Ovary (tissue), 9 donors: ENCODE data around the gene C8G. TPM values are rescaled to one million over a fixed set of nuclear protein-coding genes. Genes with fewer than 3 reads are reported as not detected.

ENCODE experiments used
- DNase-seq, 5 donors: peaks; one replicate each; pipeline ENCODE4 v3.0.0-alpha.2; 2019 to 2020
- H3K27ac ChIP-seq, 2 donors: fragments of 200-600 bp; one replicate each; pipeline versions ENCODE4 v1.5.1 to v1.8.0; 2019 to 2022
- H3K27me3 ChIP-seq: fragments of 200-600 bp; one replicate; pipeline ENCODE4 v1.8.0; 2022
- H3K36me3 ChIP-seq: fragments of 200-600 bp; sonication (generic); one replicate; pipeline ENCODE4 v1.5.1; 2019
- H3K4me1 ChIP-seq: one replicate; pipeline ENCODE4 v1.8.1; 2013; ENCODE audit warnings: mild to moderate bottlenecking, moderate library complexity; ENCODE audit not compliant: insufficient read depth
- H3K4me3 ChIP-seq: fragments of 200-600 bp; sonication (generic); one replicate; pipeline ENCODE4 v1.5.1; 2017
- H3K9me3 ChIP-seq, 2 donors: fragments of 200-600 bp in 1 of 2; sonication (generic) in 1 of 2; one replicate each; pipeline versions ENCODE4 v1.5.1 to v1.8.1; 2013 to 2019; ENCODE audit warnings: mild to moderate bottlenecking in 1 of 2, moderate library complexity in 1 of 2
- EP300 ChIP-seq: sonication (generic); formaldehyde crosslinking; IDR thresholded peaks from one replicate; pipeline ENCODE4 v1.6.1; 2017; ENCODE audit warnings: antibody characterized with exemption
- POLR2A ChIP-seq: fragments of 450-650 bp; IDR thresholded peaks from one replicate; pipeline ENCODE4 v1.6.1; 2017; ENCODE audit warnings: antibody characterized with exemption, mild to moderate bottlenecking, moderate library complexity
- WGBS, 3 donors: extraction: QIAGEN DNeasy Blood & Tissue Kit in 1 of 3; methylation state at CpG; one replicate each; pipeline versions ENCODE4 v1.1.5 to v1.1.7; 2013 to 2017; 5-methylcytosine and 5-hydroxymethylcytosine counted together
- intact Hi-C, 4 donors: fragments of 100-400 bp; cut with DNase I; formaldehyde crosslinking; loops; one replicate each; pipeline versions ENCODE4 v1.11.0 to v1.15.1; 2022 to 2023
- polyA plus RNA-seq, 2 donors: library from polyadenylated mRNA; stranded (reverse); fragments of 200-250 nt in 1 of 2; fragments of 350-450 nt in 1 of 2; fragmentation: Illumina TruSeq in 1 of 2; extraction: RNeasy Lipid Tissue Mini Kit (QIAGEN cat#74804) in 1 of 2; gene quantifications; one replicate each; pipeline ENCODE4 v1.2.3, GENCODE V29; 2013 to 2014
- total RNA-seq, 7 donors: library from RNA; depleted of rRNA in 2 of 7; stranded (reverse); fragments of >200 nt in 2 of 7; fragmentation: NEBNext Ultra II Directional in 3 of 7; extraction: Animal tissue kit (Norgen Biotek cat#: 25700) in 3 of 7; gene quantifications; one replicate each; pipeline versions ENCODE4 v1.1.0 to v1.2.4, GENCODE V29; 2016 to 2023
- TF ChIP-seq, protein P1 (sequence below), 3 donors: fragments of 450-650 bp in 2 of 3; fragments of 200-600 bp in 1 of 3; IDR thresholded peaks; one replicate each; pipeline versions ENCODE4 v1.5.1 to v1.8.0; 2016 to 2022; ENCODE audit warnings: antibody characterized with exemption in 3 of 3, mild to moderate bottlenecking in 1 of 3
- donor health status: DM: no; HTN: no; CAD: no; lungs with moderate emphysema.
- donor health status: DM: no; HTN: no; CAD: no.
- donor health status: Bipolar disorder and iron deficiency.
- donor health status: DM: yes; HTN: yes; CAD: no.
- donor health status: DM: no; HTN: no; CAD: no.
- donor health status: DM: yes; HTN: yes; CAD: no.

The C8G gene
- total and polyA plus RNA-seq, 9 donors, result 0.38 to 1.00 TPM; not detected in 7

DNA sequence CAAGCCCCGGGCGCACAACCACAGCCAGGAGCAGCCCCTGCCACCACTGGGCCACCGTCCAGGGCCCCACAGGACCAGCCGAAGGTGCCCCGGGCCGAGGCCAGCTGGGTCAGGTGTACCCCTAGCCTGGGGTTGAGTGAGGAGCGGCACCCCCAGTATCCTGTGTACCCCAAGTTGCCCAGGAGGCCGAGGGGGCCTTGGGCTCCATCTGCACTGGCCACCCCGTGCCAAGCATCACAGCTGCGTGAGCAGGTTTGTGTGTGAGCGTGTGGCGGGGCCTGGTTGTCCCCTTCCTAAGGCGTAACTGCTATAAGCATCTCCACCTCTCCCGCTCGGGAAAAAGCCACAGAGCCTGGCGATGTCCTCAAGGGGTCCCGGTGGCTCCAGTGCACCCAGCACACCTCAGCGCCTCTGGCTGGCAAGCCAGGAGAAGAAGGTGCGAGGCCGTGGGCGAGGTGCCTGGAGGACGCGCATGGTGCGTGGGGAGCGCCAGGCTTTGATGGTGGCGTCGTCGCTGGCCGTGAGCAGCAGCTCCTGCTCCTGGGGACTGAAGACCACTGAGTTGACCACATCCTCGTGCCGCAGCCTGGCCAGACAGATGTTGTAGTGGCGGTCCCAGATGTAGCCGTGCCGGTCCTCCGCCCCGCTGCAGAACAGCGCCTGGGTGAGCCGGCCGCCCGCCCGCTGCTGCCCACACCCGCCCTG lies 4.4 kb upstream of the C8G start:
- Histone ChIP-seq H3K4me3 (no peak overlapping the region), H3K27me3 (no peaks in the 10 kb centered on the region), H3K36me3 (no peaks in the 10 kb centered on the region), H3K4me1 (peaks cover 7% of the 10 kb centered on the region), H3K27ac (no peak overlapping the region), H3K9me3 (no peaks in the 10 kb centered on the region)
- intact Hi-C loops, result loop anchor here in 1 of 4 donors (5.0 to 10.0 kb wide), 2 partner anchors 53 to 96 kb away; partner anchors contain the start of genes AJM1, PHPT1 and TRAF2
- TF ChIP-seq, protein P1, sequence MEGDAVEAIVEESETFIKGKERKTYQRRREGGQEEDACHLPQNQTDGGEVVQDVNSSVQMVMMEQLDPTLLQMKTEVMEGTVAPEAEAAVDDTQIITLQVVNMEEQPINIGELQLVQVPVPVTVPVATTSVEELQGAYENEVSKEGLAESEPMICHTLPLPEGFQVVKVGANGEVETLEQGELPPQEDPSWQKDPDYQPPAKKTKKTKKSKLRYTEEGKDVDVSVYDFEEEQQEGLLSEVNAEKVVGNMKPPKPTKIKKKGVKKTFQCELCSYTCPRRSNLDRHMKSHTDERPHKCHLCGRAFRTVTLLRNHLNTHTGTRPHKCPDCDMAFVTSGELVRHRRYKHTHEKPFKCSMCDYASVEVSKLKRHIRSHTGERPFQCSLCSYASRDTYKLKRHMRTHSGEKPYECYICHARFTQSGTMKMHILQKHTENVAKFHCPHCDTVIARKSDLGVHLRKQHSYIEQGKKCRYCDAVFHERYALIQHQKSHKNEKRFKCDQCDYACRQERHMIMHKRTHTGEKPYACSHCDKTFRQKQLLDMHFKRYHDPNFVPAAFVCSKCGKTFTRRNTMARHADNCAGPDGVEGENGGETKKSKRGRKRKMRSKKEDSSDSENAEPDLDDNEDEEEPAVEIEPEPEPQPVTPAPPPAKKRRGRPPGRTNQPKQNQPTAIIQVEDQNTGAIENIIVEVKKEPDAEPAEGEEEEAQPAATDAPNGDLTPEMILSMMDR (IDR thresholded peaks at IDR 0.05), result no peak
- TF ChIP-seq POLR2A (no peak), EP300 (no peak)
- DNase-seq, result peak in 4 of 5 donors; percentile 12 to 39 (median 26)
- WGBS, 3 donors, result 89 to 91% (median 91%) methylated on average over 35 to 42 of the region's 42 CpGs

DNA sequence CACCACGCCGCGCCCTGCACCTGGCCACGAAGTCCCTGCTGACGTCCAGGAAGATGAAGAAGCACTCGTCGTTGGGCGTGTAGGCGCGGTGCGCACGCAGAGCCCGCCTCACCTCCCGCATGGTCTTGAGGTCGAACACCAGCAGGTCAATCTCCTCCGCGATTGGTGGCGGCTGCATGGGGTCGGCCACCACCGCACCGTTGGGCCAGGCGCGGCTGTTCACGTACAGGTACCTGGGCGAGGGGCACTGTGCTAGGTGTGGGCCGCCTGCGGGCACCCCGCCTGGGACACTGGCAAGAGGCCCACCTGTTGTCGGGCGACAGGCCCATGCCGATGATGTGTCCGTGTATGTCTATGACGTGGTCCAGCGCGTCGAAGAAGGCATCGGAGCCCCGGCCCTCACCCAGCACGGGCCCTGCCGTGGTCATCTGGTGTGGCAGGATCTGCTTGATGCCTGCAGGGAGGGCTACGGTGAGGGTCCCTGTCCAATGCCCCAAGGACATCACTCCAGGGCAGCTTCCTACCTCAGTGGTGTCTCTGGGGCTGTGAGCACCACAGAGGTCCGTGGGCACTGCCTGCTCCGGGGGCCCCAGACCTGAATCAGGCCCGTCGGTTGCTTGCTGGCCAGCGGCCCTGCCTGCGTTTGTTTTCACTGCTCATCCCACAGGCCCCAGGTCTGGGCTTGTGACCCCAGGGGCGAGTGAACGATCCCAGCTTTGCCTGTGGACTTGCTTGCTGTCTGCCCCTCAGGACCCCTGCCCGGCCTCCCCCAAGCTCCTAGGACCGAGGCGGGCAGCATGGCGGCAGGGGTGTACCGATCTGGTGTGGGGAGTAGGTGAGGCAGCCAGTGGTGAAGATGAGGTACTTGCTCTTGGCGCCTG lies 3.6 kb upstream of the C8G start:
- no peaks in the 10 kb centered on the region for H3K9me3 ChIP-seq
- TF ChIP-seq POLR2A, result no peak
- TF ChIP-seq, protein P1 (IDR thresholded peaks at IDR 0.05), result no peak
- no peak for TF ChIP-seq EP300
- H3K4me1 ChIP-seq, result peaks cover 7% of the 10 kb centered on the region
- H3K27me3 ChIP-seq, result no peaks in the 10 kb centered on the region
- peak in 4 of 5 donors; percentile 12 to 49 (median 36) for DNase-seq
- no peak overlapping the region for H3K4me3 ChIP-seq
- no peaks in the 10 kb centered on the region for H3K36me3 ChIP-seq
- intact Hi-C loops, result loop anchor here in 1 of 4 donors (5.0 to 10.0 kb wide), 2 partner anchors 54 to 97 kb away; partner anchors contain the start of genes AJM1, PHPT1 and TRAF2
- 90 to 94% (median 91%) methylated on average over 50 to 55 of the region's 55 CpGs for WGBS, 3 donors
- no peak overlapping the region for H3K27ac ChIP-seq

DNA sequence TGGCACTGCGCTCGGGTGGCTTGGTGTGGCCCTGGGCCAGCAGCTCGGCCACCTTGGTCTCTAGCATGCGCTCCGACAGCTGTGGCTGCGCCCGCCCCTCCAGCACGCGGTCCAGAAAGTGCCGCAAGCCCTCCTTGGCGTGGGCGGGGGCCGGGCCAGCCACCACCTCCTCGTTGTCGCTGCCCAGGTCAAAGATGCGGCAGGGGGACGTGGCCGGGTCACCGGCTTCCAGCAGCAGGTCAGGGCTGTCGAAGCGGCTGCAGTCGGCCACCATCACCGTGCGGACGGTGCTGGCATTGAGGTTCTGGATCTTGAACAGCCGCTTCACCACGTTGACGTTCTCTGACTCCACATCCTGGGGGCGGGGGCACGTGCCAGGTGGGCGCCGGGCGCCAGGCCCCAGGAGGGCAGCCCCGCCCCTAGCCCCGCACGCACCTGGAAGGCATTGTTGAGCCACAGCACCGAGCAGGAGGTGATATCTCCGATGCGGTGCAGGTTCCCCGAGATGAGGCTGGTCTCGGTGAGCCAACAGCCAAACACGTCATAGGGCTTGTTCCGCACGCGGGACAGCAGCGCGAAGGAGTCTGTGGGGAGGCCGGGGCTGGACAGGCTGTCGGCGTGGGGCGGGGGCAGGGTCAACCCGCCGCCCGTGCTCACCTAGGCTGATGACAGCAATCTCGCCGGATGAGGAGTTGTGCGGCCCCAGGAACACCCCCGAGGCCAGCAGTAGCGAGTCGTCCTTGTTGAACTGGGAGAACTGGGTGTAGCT lies 2.7 kb upstream of the C8G start:
- intact Hi-C loops, result loop anchor here in 1 of 4 donors (5.0 to 10.0 kb wide), 2 partner anchors 55 to 97 kb away; partner anchors contain the start of genes AJM1, PHPT1 and TRAF2
- no peaks in the 10 kb centered on the region for H3K27me3 ChIP-seq
- no peaks in the 10 kb centered on the region for H3K36me3 ChIP-seq
- H3K4me3 ChIP-seq, result no peak overlapping the region
- no peaks in the 10 kb centered on the region for H3K9me3 ChIP-seq
- 87 to 91% (median 88%) methylated on average over 49 to 60 of the region's 60 CpGs for WGBS, 3 donors
- TF ChIP-seq, protein P1 (IDR thresholded peaks at IDR 0.05), result no peak
- TF ChIP-seq POLR2A, result no peak
- no peak for TF ChIP-seq EP300
- H3K27ac ChIP-seq, result no peak overlapping the region
- H3K4me1 ChIP-seq, result peaks cover 7% of the 10 kb centered on the region
- peak in 3 of 5 donors; percentile 22 to 48 (median 33) for DNase-seq

DNA sequence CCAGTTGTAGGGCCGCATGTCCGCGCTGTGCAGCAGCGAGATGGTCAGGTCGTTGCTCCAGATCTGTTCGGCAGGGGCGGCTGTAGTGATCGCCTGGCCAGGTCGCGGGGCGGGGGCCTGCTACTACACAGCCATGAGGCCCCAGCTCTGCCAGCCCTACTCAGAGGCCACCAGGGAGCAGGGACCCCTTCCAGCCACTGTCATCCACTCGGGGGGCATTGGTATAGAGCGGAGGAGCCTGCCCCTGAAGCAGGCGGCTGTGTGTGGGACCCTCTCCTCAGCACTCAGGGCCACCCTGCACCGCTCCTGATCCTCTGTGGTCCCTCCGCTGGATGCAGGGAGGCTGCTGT lies 2.2 kb upstream of the C8G start:
- Histone ChIP-seq H3K36me3 (no peaks in the 10 kb centered on the region), H3K27me3 (no peaks in the 10 kb centered on the region), H3K4me3 (no peak overlapping the region), H3K9me3 (no peaks in the 10 kb centered on the region), H3K27ac (no peak overlapping the region), H3K4me1 (peaks cover 7% of the 10 kb centered on the region)
- intact Hi-C loops, result loop anchor here in 1 of 4 donors (5.0 to 10.0 kb wide), 2 partner anchors 56 to 98 kb away; partner anchors contain the start of genes AJM1, PHPT1 and TRAF2
- 85 to 95% (median 89%) methylated on average over 14 to 16 of the region's 16 CpGs for WGBS, 3 donors
- DNase-seq, result peak in 3 of 5 donors; percentile 17 to 42 (median 35)
- TF ChIP-seq EP300 (no peak), POLR2A (no peak)
- TF ChIP-seq, protein P1 (IDR thresholded peaks at IDR 0.05), result no peak
